H1 (cell line): ENCODE measurements around the gene ZNF473. TPM values are rescaled to one million over a fixed set of nuclear protein-coding genes. Genes with fewer than 3 reads are reported as not detected.

Experiments
- CBX5 ChIP-seq: fragments of 300-800, 300-1000 bp; sonication (generic); IDR thresholded peaks from 2 replicates; pipeline ENCODE4 v1.7.1; 2016; ENCODE audit warnings: antibody characterized with exemption, low read length, low read depth
- GABPA ChIP-seq: IDR thresholded peaks from 2 replicates; pipeline ENCODE4 v1.6.1; 2011; ENCODE audit warnings: mild to moderate bottlenecking, low read length, moderate library complexity, borderline replicate concordance; ENCODE audit not compliant: insufficient read depth
- HDAC2 ChIP-seq, 2 experiments: fragments of 300-600 bp in 1 of 2; sonication (generic) in 1 of 2; IDR thresholded peaks; 2 replicates each; pipeline ENCODE4 v1.6.1; 2011 to 2012; ENCODE audit warnings: low read depth in 2 of 2, low read length in 2 of 2, mild to moderate bottlenecking in 2 of 2, moderate library complexity in 2 of 2, borderline replicate concordance in 1 of 2, inconsistent platforms in 1 of 2
- POLR2AphosphoS5 ChIP-seq: IDR thresholded peaks from 2 replicates; pipeline ENCODE4 v1.6.1; 2011; ENCODE audit warnings: low read depth, low read length
- POU5F1 ChIP-seq: IDR thresholded peaks from 2 replicates; pipeline ENCODE4 v1.6.1; 2011; ENCODE audit warnings: low read depth, mild to moderate bottlenecking, low read length, moderate library complexity
- SAP30 ChIP-seq: fragments of 300-600 bp; sonication (generic); IDR thresholded peaks from 2 replicates; pipeline ENCODE4 v1.7.1; 2012; ENCODE audit warnings: low read length, moderate library complexity, mild to moderate bottlenecking, inconsistent platforms; ENCODE audit not compliant: insufficient read depth, insufficient replicate concordance
- ZNF274 ChIP-seq: IDR thresholded peaks from 2 replicates; pipeline ENCODE4 v1.7.0; 2012; ENCODE audit warnings: low read length, borderline replicate concordance; ENCODE audit errors: extremely low read depth
- polyA plus RNA-seq, 7 experiments: library from polyadenylated mRNA; depleted of rRNA in 3 of 7; stranded (reverse) in 5 of 7; unstranded in 2 of 7; fragments of >200 nt in 5 of 7; fragments of 200-250 nt in 2 of 7; gene quantifications; 1 replicate in 5 of 7; 2 replicates in 1 of 7; 4 replicates in 1 of 7; pipeline versions ENCODE4 v1.2.1 to v1.2.3, GENCODE V29; 2011 to 2013; ENCODE audit warnings: missing spikeins in 2 of 7, mixed read lengths in 2 of 7
- total RNA-seq: library from RNA; stranded (reverse); fragmentation: NEBNext Ultra II Directional; extraction: Animal tissue kit (Norgen Biotek cat#: 25700); gene quantifications from 2 replicates; pipeline ENCODE4 v1.2.1, GENCODE V29; 2021

The ZNF473 gene
- total and polyA plus RNA-seq, 2 of the 8 experiments (the other 6 are each of a cell fraction or from before 2014, with no cell fraction given), result 5.2 to 11.7 TPM

DNA sequence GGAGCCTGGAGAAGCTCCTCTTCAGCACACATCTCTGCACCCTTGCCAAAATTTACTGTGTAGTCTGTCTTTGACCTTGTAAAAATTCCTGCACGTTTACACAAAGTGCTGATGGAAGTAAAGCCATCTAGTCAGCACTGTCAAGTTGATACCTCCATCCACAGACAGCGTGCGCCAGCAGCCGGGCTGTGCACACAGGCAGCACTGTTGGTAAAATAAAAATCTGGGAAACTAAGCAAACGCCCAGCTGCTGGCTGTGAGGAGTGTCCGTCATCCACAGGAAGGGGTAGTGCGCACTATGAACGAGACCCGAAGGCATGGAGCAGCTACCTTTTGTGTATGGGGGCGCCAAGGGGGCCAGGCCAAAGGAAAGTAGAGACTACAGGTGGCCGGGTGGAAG, 47.5 kb upstream of the ZNF473 start (continued):
- TF ChIP-seq POU5F1, result no peak
- TF ChIP-seq CBX5, result no peak
- no peak for TF ChIP-seq POLR2AphosphoS5
- no peak for TF ChIP-seq GABPA
- no peak for TF ChIP-seq ZNF274
- TF ChIP-seq SAP30, result no peak
- no peak for TF ChIP-seq HDAC2 (IDR thresholded peaks at IDR 0.05; ENCODE audit: borderline replicate concordance in 1 of 2, low read depth in 2 of 2, low read length in 2 of 2)
